GM21447 (cell line): ENCODE data around the gene FSD1.
"Not testable (repeated sequence)": the region's sequence is repeated elsewhere in the genome, so short reads cannot be mapped to it uniquely, and the experiment has no call there.

Experiments used
- ATAC-seq: cut with Tn5 transposase; IDR thresholded peaks from one replicate; pipeline ENCODE4 v1.9.1; 2021; ENCODE audit not compliant: unreplicated experiment

FSD1 gene

GRCh38 chr19:4304538-4305256 lies at the start of gene FSD1:
TSS of gene FSD1 (plus strand) at chr19:4304598. CDS start at chr19:4304747, 149 bp downstream.
- ATAC-seq: no peak

GRCh38 chr19:4256563-4256962 lies 47.8 kb upstream of the FSD1 start:
- ATAC-seq: no peak

- ATAC-seq: no peak
Observed at GRCh38 chr19:4257025-4257424, 47.4 kb upstream of the FSD1 start.

- ATAC-seq: no peak
Observed at GRCh38 chr19:4258181-4258580, 46.2 kb upstream of the FSD1 start.

- ATAC-seq: no peak
Observed at GRCh38 chr19:4260613-4261191, 43.7 kb upstream of the FSD1 start.

- no peak for ATAC-seq
Observed at GRCh38 chr19:4264812-4265211, 39.6 kb upstream of the FSD1 start.

- ATAC-seq: no peak
Observed at GRCh38 chr19:4266253-4267000, 38.0 kb upstream of the FSD1 start.

- no peak for ATAC-seq
Observed at GRCh38 chr19:4267101-4267900, 37.1 kb upstream of the FSD1 start.

- no peak for ATAC-seq
Observed at GRCh38 chr19:4267901-4268815, 36.2 kb upstream of the FSD1 start.

GRCh38 chr19:4268816-4269430 lies 35.5 kb upstream of the FSD1 start:
- ATAC-seq: no peak

- ATAC-seq: no peak
Observed at GRCh38 chr19:4272894-4273293, 31.5 kb upstream of the FSD1 start.

- ATAC-seq: not testable (repeated sequence)
Observed at GRCh38 chr19:4274321-4274686, 30.1 kb upstream of the FSD1 start.

- no peak for ATAC-seq
Observed at GRCh38 chr19:4277191-4277696, 27.2 kb upstream of the FSD1 start.

GRCh38 chr19:4278010-4278409 lies 26.4 kb upstream of the FSD1 start:
- no peak for ATAC-seq

GRCh38 chr19:4278419-4279266 lies 25.8 kb upstream of the FSD1 start, which contains the start of gene SHD:
TSS of gene SHD (plus strand) at chr19:4279266. CDS start at chr19:4280064, 798 bp downstream.
- ATAC-seq: no peak

- ATAC-seq: no peak
Observed at GRCh38 chr19:4279267-4279529, 25.2 kb upstream of the FSD1 start.

- ATAC-seq: no peak
Observed at GRCh38 chr19:4279530-4280422, 24.6 kb upstream of the FSD1 start.
